ENCODE measurements around the gene NTF3. TPM values are rescaled to one million over a fixed set of nuclear protein-coding genes. Genes with fewer than 3 reads are reported as not detected.

NTF3 gene
- total and polyA plus RNA-seq, 2 of the 8 experiments (the other 6 are each of a cell fraction or from before 2014, with no cell fraction given) = 1.4 to 2.3 TPM

GRCh38 chr12:5485454-5485853 is 53.5 kb downstream of the NTF3 start:
- CTCF ChIA-PET (ENCODE audit: partially characterized antibody) = interaction anchor here (1.1 to 2.4 kb wide), 7 partner anchors 12 to 388 kb away, joined by 3 to 7 read pairs (median 3); no protein-coding TSS in a partner anchor
- POLR2A ChIA-PET (ENCODE audit: partially characterized antibody) = no interaction called here
- Histone ChIP-seq H3K9ac (replicated peaks in 1 of 4; ENCODE audit: extremely low read depth in 1 of 4, low read depth in 3 of 4, low read length in 3 of 4) (no peak overlapping the region), H2BK15ac (ENCODE audit: low read length) (no peak overlapping the region), H3K79me2 (ENCODE audit: control insufficient read depth in 1 of 2, insufficient read depth in 2 of 2, low read length in 2 of 2) (no peaks in the 10 kb centered on the region), H2BK5ac (ENCODE audit: low read depth, low read length) (no peak overlapping the region), H2BK12ac (ENCODE audit: low read depth, low read length) (no peak overlapping the region), H3K36me3 (ENCODE audit: control insufficient read depth in 2 of 4, insufficient read depth in 4 of 4, low read length in 3 of 4) (no peaks in the 10 kb centered on the region; a peak in 1 of 8 replicates), H4K8ac (ENCODE audit: extremely low read depth, insufficient read depth, low read length) (no peak overlapping the region), H2AK5ac (ENCODE audit: low read depth, low read length) (no peak overlapping the region), H3K4me2 (ENCODE audit: insufficient read depth in 1 of 2, low read depth in 2 of 2, low read length in 2 of 2) (no peak overlapping the region), H2AFZ (ENCODE audit: low read length) (no peak overlapping the region), H2BK20ac (ENCODE audit: low read length) (no peak overlapping the region), H3K4ac (replicated peaks; ENCODE audit: insufficient read length, low read depth, low read length) (no peak overlapping the region), H3K23me2 (ENCODE audit: low read depth, low read length) (peaks cover 8% of the 10 kb centered on the region; the same call in 1 of the 2 replicates), H3K4me1 (replicated peaks in 1 of 4; ENCODE audit: control insufficient read depth in 3 of 4, insufficient read depth in 4 of 4, low read length in 3 of 4) (peaks cover 0 to 6% (median 4%) of the 10 kb centered on the region in 4 experiments; a peak in 5 of 7 replicates), H3K56ac (replicated peaks; ENCODE audit: insufficient read length, low read depth, low read length) (no peak overlapping the region), H3K23ac (ENCODE audit: insufficient read length) (no peak overlapping the region), H3K18ac (ENCODE audit: extremely low read depth, low read length) (no peak overlapping the region), H3K27me3 (replicated peaks in 1 of 4; ENCODE audit: control insufficient read depth in 3 of 4, extremely low read depth in 1 of 4, insufficient read depth in 3 of 4, low read length in 3 of 4) (peaks cover 0 to 2% (median 0%) of the 10 kb centered on the region in 4 experiments; a peak in 2 of 7 replicates), H3K14ac (ENCODE audit: insufficient read length) (no peak overlapping the region), H3K4me3 (ENCODE audit: extremely low read depth in 1 of 4, insufficient read depth in 2 of 4, low read depth in 3 of 4, low read length in 4 of 4) (no peak overlapping the region), H3K9me3 (ENCODE audit: insufficient read depth in 2 of 2, low read depth in 1 of 2, low read length in 1 of 2) (no peaks in the 10 kb centered on the region), H3K27ac (ENCODE audit: low read depth, low read length) (no peak overlapping the region), H4K91ac (replicated peaks; ENCODE audit: insufficient read length, low read length) (no peak overlapping the region), H4K20me1 (replicated peaks in 1 of 2; ENCODE audit: control insufficient read depth in 1 of 2, insufficient read depth in 2 of 2, low read length in 2 of 2) (peaks cover 0 to 2% of the 10 kb centered on the region in 2 experiments), H4K5ac (ENCODE audit: insufficient read length, low read depth, low read length) (no peak overlapping the region), H2BK120ac (replicated peaks; ENCODE audit: low read depth, low read length) (no peak overlapping the region), H3K79me1 (ENCODE audit: low read depth, low read length) (no peaks in the 10 kb centered on the region)
- DNase-seq (ENCODE audit: low read depth in 1 of 2, low spot score in 2 of 2) (no peak), FAIRE-seq (no peak)
- no peak for TF ChIP-seq NRF1 (IDR thresholded peaks at IDR 0.05; ENCODE audit: low read depth, low read length)
- WGBS, 2 experiments (ENCODE audit: extremely low coverage in 1 of 2, insufficient coverage in 1 of 2, insufficient read length in 1 of 2, insufficient replicate concordance in 2 of 2, low coverage in 1 of 2, low lambda C conversion rate in 2 of 2, missing lambda C conversion rate in 1 of 2) = 86% methylated on average over 4 of the region's 4 CpGs; no CpG with 5 or more reads in 1 of the 2 experiments
